CD8-positive, alpha-beta memory T cell (primary cell): ENCODE measurements around the gene RPLP2. TPM values are rescaled to one million over a fixed set of nuclear protein-coding genes. Genes with fewer than 3 reads are reported as not detected.

Experiments used
- CTCF ChIA-PET: fragments of 350-600 bp; sonication (Branson Sonifier 250); formaldehyde crosslinking; loops from one replicate; lab custom pipeline; 2021; ENCODE audit warnings: antibody characterized with exemption; lab: Charles Lee
- POLR2A ChIA-PET: fragments of 350-600 bp; sonication (Branson Sonifier 250); formaldehyde crosslinking; loops from one replicate; lab custom pipeline; 2021; ENCODE audit warnings: antibody characterized with exemption; lab: Charles Lee
- DNase-seq, 5 donors: peaks; one replicate each; pipeline versions ENCODE4 v3.0.0 to v3.0.0-alpha.2; 2020 to 2022; ENCODE audit warnings: mixed read lengths in 1 of 5
- H3K27ac ChIP-seq: one replicate; pipeline ENCODE4 v1.7.0; 2013; ENCODE audit warnings: low read depth, mild to moderate bottlenecking, low read length, moderate library complexity
- H3K27me3 ChIP-seq: 2 replicates; pipeline ENCODE4 v1.7.0; 2013; ENCODE audit warnings: low read length, mild to moderate bottlenecking; ENCODE audit not compliant: insufficient read depth, poor library complexity, severe bottlenecking
- H3K36me3 ChIP-seq: 2 replicates; pipeline ENCODE4 v1.7.0; 2013; ENCODE audit warnings: mild to moderate bottlenecking, low read length, moderate library complexity; ENCODE audit not compliant: insufficient read depth
- H3K4me1 ChIP-seq: 2 replicates; pipeline ENCODE4 v1.7.0; 2013; ENCODE audit warnings: mild to moderate bottlenecking, low read length, moderate library complexity; ENCODE audit not compliant: insufficient read depth
- H3K4me3 ChIP-seq: 2 replicates; pipeline ENCODE4 v1.7.0; 2013; ENCODE audit warnings: mild to moderate bottlenecking, low read length
- H3K9me3 ChIP-seq: 2 replicates; pipeline ENCODE4 v1.7.0; 2013; ENCODE audit warnings: mild to moderate bottlenecking, low read length
- H3K27ac Mint-ChIP-seq, 8 donors: one replicate each; pipeline ENCODE4 v1.8.0; 2020 to 2021; ENCODE audit warnings: mixed read lengths in 8 of 8, mild to moderate bottlenecking in 6 of 8, inconsistent platforms in 3 of 8, moderate library complexity in 3 of 8
- H3K27me3 Mint-ChIP-seq, 2 donors: one replicate each; pipeline ENCODE4 v1.8.0; 2020 to 2021; ENCODE audit warnings: mixed read lengths in 2 of 2, mild to moderate bottlenecking in 1 of 2, moderate library complexity in 1 of 2
- H3K36me3 Mint-ChIP-seq, 3 donors: one replicate each; pipeline ENCODE4 v1.8.0; 2020 to 2021; ENCODE audit warnings: mixed read lengths in 3 of 3, inconsistent platforms in 1 of 3, mild to moderate bottlenecking in 1 of 3
- H3K4me1 Mint-ChIP-seq, 3 donors: one replicate each; pipeline ENCODE4 v1.8.0; 2020 to 2021; ENCODE audit warnings: mixed read lengths in 3 of 3, inconsistent platforms in 1 of 3, mild to moderate bottlenecking in 1 of 3
- H3K4me3 Mint-ChIP-seq, 7 donors: one replicate each; pipeline ENCODE4 v1.8.0; 2020 to 2021; ENCODE audit warnings: mixed read lengths in 7 of 7, mild to moderate bottlenecking in 6 of 7, moderate library complexity in 4 of 7, inconsistent platforms in 2 of 7
- H3K9me3 Mint-ChIP-seq, 5 donors: one replicate each; pipeline ENCODE4 v1.8.0; 2020 to 2022; ENCODE audit warnings: mixed read lengths in 5 of 5, mild to moderate bottlenecking in 3 of 5, moderate library complexity in 2 of 5, inconsistent platforms in 1 of 5
- polyA plus RNA-seq: library from polyadenylated mRNA; unstranded; fragments of 300-500 nt; fragmentation: Illumina TruSeq; gene quantifications from one replicate; pipeline ENCODE4 v1.2.3, GENCODE V29; 2021
- total RNA-seq, 2 experiments: library from RNA; stranded (reverse); gene quantifications; one replicate each; pipeline ENCODE4 v1.2.3, GENCODE V29; 2021

RPLP2 gene
- total and polyA plus RNA-seq, 3 experiments from 2014 or later = 2,769 to 3,158 (median 2,922) TPM

- H3K4me3 ChIP-seq = peak within 1 kb of the TSS; percentile 37
- no peaks in the 10 kb centered on the region for H3K36me3 ChIP-seq
- Mint-ChIP-seq H3K36me3 (peaks cover 0 to 17% (median 4%) of the 10 kb centered on the region in 3 donors), H3K4me3 (peak within 1 kb of the TSS; percentile 68 to 92 (median 76)), H3K4me1 (peaks cover 4 to 54% (median 15%) of the 10 kb centered on the region in 3 donors), H3K27ac (peak within 1 kb of the TSS in 2 of 8 donors; percentile 11 to 50), H3K27me3 (peaks cover 9 to 19% of the 10 kb centered on the region in 2 donors), H3K9me3 (no peaks in the 10 kb centered on the region)
- H3K27ac ChIP-seq = peak within 1 kb of the TSS; percentile 24
- POLR2A ChIA-PET = interaction anchor here (1.8 kb wide), 1 partner anchor 8 kb away, joined by 7 read pairs; no protein-coding TSS in a partner anchor
- peaks cover 40% of the 10 kb centered on the region for H3K4me1 ChIP-seq
- H3K27me3 ChIP-seq = peaks cover 20% of the 10 kb centered on the region
- DNase-seq = no peak
- CTCF ChIA-PET = no interaction called here
- H3K9me3 ChIP-seq = no peaks in the 10 kb centered on the region
These were observed 18.1 kb downstream of the RPLP2 start, which contains the start of gene CRACR2B for GRCh38 chr11:827897-828192. CRACR2B (plus strand) TSS chr11:827919; CDS start chr11:828608, 689 bp downstream.

- ChIA-PET POLR2A (interaction anchor here (0.8 to 1.8 kb wide), 3 partner anchors 9 to 33 kb away, joined by 3 to 7 read pairs (median 6); partner anchors contain the start of genes POLR2L and TSPAN4), CTCF (no interaction called here)
- DNase-seq = no peak
- Histone ChIP-seq H3K27me3 (peaks cover 20% of the 10 kb centered on the region), H3K4me1 (peaks cover 45% of the 10 kb centered on the region), H3K9me3 (no peaks in the 10 kb centered on the region), H3K36me3 (no peaks in the 10 kb centered on the region), H3K27ac (no peak overlapping the region), H3K4me3 (no peak overlapping the region)
- H3K36me3 Mint-ChIP-seq = peaks cover 0 to 14% (median 4%) of the 10 kb centered on the region in 3 donors
- H3K9me3 Mint-ChIP-seq = no peaks in the 10 kb centered on the region
- H3K27me3 Mint-ChIP-seq = peaks cover 9 to 19% of the 10 kb centered on the region in 2 donors
- peaks cover 4 to 57% (median 15%) of the 10 kb centered on the region in 3 donors for H3K4me1 Mint-ChIP-seq
- H3K4me3 Mint-ChIP-seq = peak overlapping the region; percentile 29 to 76 (median 64)
- no peak overlapping the region for H3K27ac Mint-ChIP-seq
These were observed 18.9 kb downstream of the RPLP2 start for GRCh38 chr11:828506-829175.

GRCh38 chr11:829176-829846, 19.5 kb downstream of the RPLP2 start:
- H3K4me3 Mint-ChIP-seq = peak overlapping the region; percentile 29 to 84 (median 49)
- no peak overlapping the region for H3K27ac Mint-ChIP-seq
- no peak for DNase-seq
- H3K9me3 Mint-ChIP-seq = no peaks in the 10 kb centered on the region
- peaks cover 0 to 9% (median 4%) of the 10 kb centered on the region in 3 donors for H3K36me3 Mint-ChIP-seq
- H3K4me3 ChIP-seq = peak overlapping the region; percentile 28
- no peak overlapping the region for H3K27ac ChIP-seq
- peaks cover 4 to 64% (median 18%) of the 10 kb centered on the region in 3 donors for H3K4me1 Mint-ChIP-seq
- peaks cover 20% of the 10 kb centered on the region for H3K27me3 ChIP-seq
- no peaks in the 10 kb centered on the region for H3K36me3 ChIP-seq
- no peaks in the 10 kb centered on the region for H3K9me3 ChIP-seq
- POLR2A ChIA-PET = interaction anchor here (1.8 to 3.3 kb wide), 3 partner anchors 9 to 33 kb away, joined by 6 to 16 read pairs (median 7); partner anchors contain the start of gene PNPLA2
- CTCF ChIA-PET = interaction anchor here (1.9 kb wide), 1 partner anchor 19 kb away, joined by 7 read pairs; no protein-coding TSS in a partner anchor
- H3K27me3 Mint-ChIP-seq = peaks cover 9 to 19% of the 10 kb centered on the region in 2 donors
- H3K4me1 ChIP-seq = peaks cover 47% of the 10 kb centered on the region

GRCh38 chr11:829847-830294, 20.1 kb downstream of the RPLP2 start:
- Histone ChIP-seq H3K27ac (no peak overlapping the region), H3K4me3 (peak overlapping the region; percentile 28), H3K4me1 (peaks cover 47% of the 10 kb centered on the region), H3K36me3 (no peaks in the 10 kb centered on the region), H3K9me3 (no peaks in the 10 kb centered on the region), H3K27me3 (peaks cover 20% of the 10 kb centered on the region)
- no peaks in the 10 kb centered on the region for H3K9me3 Mint-ChIP-seq
- CTCF ChIA-PET = interaction anchor here (1.9 kb wide), 1 partner anchor 18 kb away, joined by 7 read pairs; no protein-coding TSS in a partner anchor
- DNase-seq = no peak
- H3K4me1 Mint-ChIP-seq = peaks cover 4 to 69% (median 18%) of the 10 kb centered on the region in 3 donors
- H3K36me3 Mint-ChIP-seq = peaks cover 0 to 7% (median 4%) of the 10 kb centered on the region in 3 donors
- peaks cover 9 to 19% of the 10 kb centered on the region in 2 donors for H3K27me3 Mint-ChIP-seq
- POLR2A ChIA-PET = interaction anchor here (1.3 to 3.3 kb wide), 3 partner anchors 10 to 34 kb away, joined by 3 to 16 read pairs (median 6); partner anchors contain the start of gene PNPLA2
- H3K27ac Mint-ChIP-seq = no peak overlapping the region
- peak overlapping the region; percentile 52 to 84 (median 64) for H3K4me3 Mint-ChIP-seq

- peak overlapping the region; percentile 52 to 84 (median 64) for H3K4me3 Mint-ChIP-seq
- Histone ChIP-seq H3K27ac (no peak overlapping the region), H3K9me3 (no peaks in the 10 kb centered on the region), H3K4me1 (peaks cover 47% of the 10 kb centered on the region), H3K4me3 (peak overlapping the region; percentile 32), H3K36me3 (no peaks in the 10 kb centered on the region), H3K27me3 (peaks cover 20% of the 10 kb centered on the region)
- H3K4me1 Mint-ChIP-seq = peaks cover 4 to 70% (median 18%) of the 10 kb centered on the region in 3 donors
- H3K27ac Mint-ChIP-seq = no peak overlapping the region
- H3K9me3 Mint-ChIP-seq = no peaks in the 10 kb centered on the region
- DNase-seq = peak; percentile 58 to 77 (median 64)
- CTCF ChIA-PET = interaction anchor here (0.7 to 1.9 kb wide), 3 partner anchors 11 to 18 kb away, joined by 3 to 7 read pairs (median 5); partner anchors contain the start of gene PNPLA2
- POLR2A ChIA-PET = interaction anchor here (0.9 to 3.3 kb wide), 4 partner anchors 10 to 35 kb away, joined by 3 to 16 read pairs (median 4); partner anchors contain the start of genes PNPLA2 and TSPAN4
- peaks cover 7 to 19% of the 10 kb centered on the region in 2 donors for H3K27me3 Mint-ChIP-seq
- peaks cover 0 to 1% (median 0%) of the 10 kb centered on the region in 3 donors for H3K36me3 Mint-ChIP-seq
These were observed 20.7 kb downstream of the RPLP2 start for GRCh38 chr11:830295-831117.

- no peak overlapping the region for H3K27ac ChIP-seq
- H3K27me3 Mint-ChIP-seq = peaks cover 7 to 19% of the 10 kb centered on the region in 2 donors
- peaks cover 4 to 70% (median 18%) of the 10 kb centered on the region in 3 donors for H3K4me1 Mint-ChIP-seq
- H3K36me3 Mint-ChIP-seq = no peaks in the 10 kb centered on the region
- no peaks in the 10 kb centered on the region for H3K9me3 ChIP-seq
- POLR2A ChIA-PET = interaction anchor here (0.9 to 3.3 kb wide), 5 partner anchors 9 to 27 kb away, joined by 3 to 16 read pairs (median 5); partner anchors contain the start of genes PNPLA2 and TSPAN4
- DNase-seq = no peak
- peaks cover 47% of the 10 kb centered on the region for H3K4me1 ChIP-seq
- H3K4me3 ChIP-seq = no peak overlapping the region
- peak overlapping the region in 1 of 8 donors; percentile 52 for H3K27ac Mint-ChIP-seq
- peaks cover 20% of the 10 kb centered on the region for H3K27me3 ChIP-seq
- peak overlapping the region; percentile 33 to 74 (median 54) for H3K4me3 Mint-ChIP-seq
- H3K9me3 Mint-ChIP-seq = no peaks in the 10 kb centered on the region
- H3K36me3 ChIP-seq = no peaks in the 10 kb centered on the region
- CTCF ChIA-PET = interaction anchor here (0.7 to 1.9 kb wide), 4 partner anchors 9 to 17 kb away, joined by 3 to 7 read pairs (median 4); partner anchors contain the start of gene PNPLA2
These were observed 21.5 kb downstream of the RPLP2 start for GRCh38 chr11:831118-831864.
